CD8-positive, alpha-beta memory T cell (primary cell): Measurements from ENCODE around the gene PPP1R16B. TPM values are rescaled to one million over a fixed set of nuclear protein-coding genes. Genes with fewer than 3 reads are reported as not detected.

Experiments used
- CTCF ChIA-PET: fragments of 350-600 bp; sonication (Branson Sonifier 250); formaldehyde crosslinking; loops from one replicate; lab custom pipeline; 2021; ENCODE audit warnings: antibody characterized with exemption; lab: Charles Lee
- POLR2A ChIA-PET: fragments of 350-600 bp; sonication (Branson Sonifier 250); formaldehyde crosslinking; loops from one replicate; lab custom pipeline; 2021; ENCODE audit warnings: antibody characterized with exemption; lab: Charles Lee
- DNase-seq, 5 donors: peaks; one replicate each; pipeline versions ENCODE4 v3.0.0 to v3.0.0-alpha.2; 2020 to 2022; ENCODE audit warnings: mixed read lengths in 1 of 5
- H3K27ac ChIP-seq: one replicate; pipeline ENCODE4 v1.7.0; 2013; ENCODE audit warnings: low read depth, mild to moderate bottlenecking, low read length, moderate library complexity
- H3K27me3 ChIP-seq: 2 replicates; pipeline ENCODE4 v1.7.0; 2013; ENCODE audit warnings: low read length, mild to moderate bottlenecking; ENCODE audit not compliant: insufficient read depth, poor library complexity, severe bottlenecking
- H3K36me3 ChIP-seq: 2 replicates; pipeline ENCODE4 v1.7.0; 2013; ENCODE audit warnings: mild to moderate bottlenecking, low read length, moderate library complexity; ENCODE audit not compliant: insufficient read depth
- H3K4me1 ChIP-seq: 2 replicates; pipeline ENCODE4 v1.7.0; 2013; ENCODE audit warnings: mild to moderate bottlenecking, low read length, moderate library complexity; ENCODE audit not compliant: insufficient read depth
- H3K4me3 ChIP-seq: 2 replicates; pipeline ENCODE4 v1.7.0; 2013; ENCODE audit warnings: mild to moderate bottlenecking, low read length
- H3K9me3 ChIP-seq: 2 replicates; pipeline ENCODE4 v1.7.0; 2013; ENCODE audit warnings: mild to moderate bottlenecking, low read length
- H3K27ac Mint-ChIP-seq, 8 donors: one replicate each; pipeline ENCODE4 v1.8.0; 2020 to 2021; ENCODE audit warnings: mixed read lengths in 8 of 8, mild to moderate bottlenecking in 6 of 8, inconsistent platforms in 3 of 8, moderate library complexity in 3 of 8
- H3K27me3 Mint-ChIP-seq, 2 donors: one replicate each; pipeline ENCODE4 v1.8.0; 2020 to 2021; ENCODE audit warnings: mixed read lengths in 2 of 2, mild to moderate bottlenecking in 1 of 2, moderate library complexity in 1 of 2
- H3K36me3 Mint-ChIP-seq, 3 donors: one replicate each; pipeline ENCODE4 v1.8.0; 2020 to 2021; ENCODE audit warnings: mixed read lengths in 3 of 3, inconsistent platforms in 1 of 3, mild to moderate bottlenecking in 1 of 3
- H3K4me1 Mint-ChIP-seq, 3 donors: one replicate each; pipeline ENCODE4 v1.8.0; 2020 to 2021; ENCODE audit warnings: mixed read lengths in 3 of 3, inconsistent platforms in 1 of 3, mild to moderate bottlenecking in 1 of 3
- H3K4me3 Mint-ChIP-seq, 7 donors: one replicate each; pipeline ENCODE4 v1.8.0; 2020 to 2021; ENCODE audit warnings: mixed read lengths in 7 of 7, mild to moderate bottlenecking in 6 of 7, moderate library complexity in 4 of 7, inconsistent platforms in 2 of 7
- H3K9me3 Mint-ChIP-seq, 5 donors: one replicate each; pipeline ENCODE4 v1.8.0; 2020 to 2022; ENCODE audit warnings: mixed read lengths in 5 of 5, mild to moderate bottlenecking in 3 of 5, moderate library complexity in 2 of 5, inconsistent platforms in 1 of 5
- polyA plus RNA-seq: library from polyadenylated mRNA; unstranded; fragments of 300-500 nt; fragmentation: Illumina TruSeq; gene quantifications from one replicate; pipeline ENCODE4 v1.2.3, GENCODE V29; 2021
- total RNA-seq, 2 experiments: library from RNA; stranded (reverse); gene quantifications; one replicate each; pipeline ENCODE4 v1.2.3, GENCODE V29; 2021

Gene PPP1R16B
- total and polyA plus RNA-seq, 3 experiments from 2014 or later, result 40.2 to 171 (median 167) TPM

DNA sequence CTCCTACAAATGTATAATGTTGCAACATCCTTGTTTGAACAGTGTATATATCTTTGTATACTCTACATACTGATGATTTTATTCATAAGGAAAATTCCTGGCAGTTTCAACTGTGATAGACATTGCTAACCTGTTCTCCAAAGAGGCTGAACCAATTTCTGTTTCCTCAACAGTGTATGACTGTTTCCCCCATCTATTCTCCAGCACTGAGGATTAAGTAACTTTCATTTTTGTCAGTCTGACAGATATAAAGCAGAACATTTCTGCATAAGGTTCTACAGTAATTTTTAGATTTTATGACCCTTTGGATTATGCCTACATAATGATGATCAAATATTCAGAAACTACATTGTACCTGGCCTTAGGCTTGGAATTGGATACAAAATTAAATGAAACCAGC, 9.9 kb downstream of the PPP1R16B start:
- POLR2A ChIA-PET, result no interaction called here
- H3K4me3 ChIP-seq, result no peak overlapping the region
- Mint-ChIP-seq H3K9me3 (no peaks in the 10 kb centered on the region), H3K27ac (peak overlapping the region in 5 of 8 donors; percentile 19 to 85 (median 45)), H3K36me3 (peaks cover 14 to 82% (median 24%) of the 10 kb centered on the region in 3 donors), H3K4me1 (peaks cover 72 to 93% (median 89%) of the 10 kb centered on the region in 3 donors), H3K4me3 (no peak overlapping the region), H3K27me3 (no peaks in the 10 kb centered on the region)
- DNase-seq, result no peak
- H3K9me3 ChIP-seq, result no peaks in the 10 kb centered on the region
- H3K27me3 ChIP-seq, result no peaks in the 10 kb centered on the region
- H3K27ac ChIP-seq, result no peak overlapping the region
- CTCF ChIA-PET, result interaction anchor here (1.0 to 1.4 kb wide), 2 partner anchors 10 to 36 kb away, joined by 3 to 5 read pairs; partner anchors contain the start of gene PPP1R16B
- H3K4me1 ChIP-seq, result peaks cover 33% of the 10 kb centered on the region
- H3K36me3 ChIP-seq, result peaks cover 6% of the 10 kb centered on the region

GRCh38 chr20:38818113-38819065, 12.9 kb downstream of the PPP1R16B start:
- peaks cover 5% of the 10 kb centered on the region for H3K4me1 ChIP-seq
- no peak for DNase-seq
- Mint-ChIP-seq H3K4me1 (peaks cover 65 to 88% (median 83%) of the 10 kb centered on the region in 3 donors), H3K27me3 (no peaks in the 10 kb centered on the region), H3K36me3 (peaks cover 24 to 81% (median 32%) of the 10 kb centered on the region in 3 donors), H3K4me3 (peak overlapping the region in 1 of 7 donors; percentile 61), H3K27ac (peak overlapping the region; percentile 34 to 68 (median 56)), H3K9me3 (peaks cover 2 to 9% (median 8%) of the 10 kb centered on the region in 5 donors)
- no peaks in the 10 kb centered on the region for H3K27me3 ChIP-seq
- H3K36me3 ChIP-seq, result no peaks in the 10 kb centered on the region
- POLR2A ChIA-PET, result interaction anchor here (1.0 kb wide), 1 partner anchor 15 kb away, joined by 3 read pairs; no protein-coding TSS in a partner anchor
- H3K27ac ChIP-seq, result no peak overlapping the region
- CTCF ChIA-PET, result interaction anchor here (1.2 to 1.4 kb wide), 7 partner anchors 10 to 90 kb away, joined by 3 to 6 read pairs (median 4); partner anchors contain the start of gene PPP1R16B
- no peaks in the 10 kb centered on the region for H3K9me3 ChIP-seq
- H3K4me3 ChIP-seq, result no peak overlapping the region

- Mint-ChIP-seq H3K4me3 (no peak overlapping the region), H3K27ac (peak overlapping the region in 3 of 8 donors; percentile 63 to 67 (median 64)), H3K9me3 (peaks cover 2 to 9% (median 8%) of the 10 kb centered on the region in 5 donors), H3K4me1 (peaks cover 73 to 96% (median 87%) of the 10 kb centered on the region in 3 donors), H3K27me3 (no peaks in the 10 kb centered on the region), H3K36me3 (peaks cover 9 to 90% (median 33%) of the 10 kb centered on the region in 3 donors)
- H3K27me3 ChIP-seq, result no peaks in the 10 kb centered on the region
- ChIA-PET POLR2A (interaction anchor here (0.5 kb wide), 1 partner anchor 92 kb away, joined by 3 read pairs; no protein-coding TSS in a partner anchor), CTCF (interaction anchor here (1.0 kb wide), 1 partner anchor 35 kb away, joined by 3 read pairs; no protein-coding TSS in a partner anchor)
- H3K4me3 ChIP-seq, result no peak overlapping the region
- peaks cover 4% of the 10 kb centered on the region for H3K36me3 ChIP-seq
- peaks cover 35% of the 10 kb centered on the region for H3K4me1 ChIP-seq
- no peak overlapping the region for H3K27ac ChIP-seq
- H3K9me3 ChIP-seq, result no peaks in the 10 kb centered on the region
- DNase-seq, result no peak
These were observed 20.0 kb downstream of the PPP1R16B start for GRCh38 chr20:38825571-38825900.

DNA sequence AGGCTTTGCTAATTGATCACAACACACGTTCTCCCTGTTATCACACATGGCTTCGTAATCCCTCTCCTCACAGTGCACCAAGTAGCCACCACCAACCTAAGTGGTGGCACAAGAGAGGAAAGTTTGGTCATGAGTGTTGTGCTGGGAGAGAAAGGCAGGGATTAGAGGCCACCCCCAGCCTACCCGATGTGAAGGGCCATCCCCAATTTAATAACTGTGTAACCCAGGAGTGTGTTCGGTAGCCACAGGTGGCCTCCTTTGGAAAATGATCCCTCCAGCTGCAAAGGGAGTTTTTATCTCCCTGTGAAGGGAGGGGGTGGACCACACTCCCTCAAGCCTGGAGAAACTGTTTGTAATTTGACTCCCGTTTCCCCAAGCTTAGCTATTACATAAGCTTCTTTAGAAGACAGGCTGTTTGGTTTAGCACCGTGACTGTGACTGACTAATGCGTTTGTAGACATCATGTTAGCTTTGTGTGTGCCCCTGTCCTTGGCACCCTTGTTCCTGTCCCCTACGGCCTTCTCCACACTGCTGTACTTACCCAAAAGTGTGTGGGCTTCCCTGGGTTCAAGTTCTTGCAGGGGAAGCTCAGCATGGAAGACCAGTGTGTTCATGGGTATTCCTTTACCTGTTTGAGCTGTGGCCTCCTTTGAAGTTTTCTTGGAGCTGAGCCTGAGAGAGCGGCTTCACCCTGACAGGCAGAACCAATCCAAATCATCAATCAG, 20.6 kb downstream of the PPP1R16B start:
- DNase-seq, result no peak
- peaks cover 2 to 8% (median 7%) of the 10 kb centered on the region in 5 donors for H3K9me3 Mint-ChIP-seq
- no peak overlapping the region for H3K27ac ChIP-seq
- POLR2A ChIA-PET, result interaction anchor here (0.5 kb wide), 1 partner anchor 91 kb away, joined by 3 read pairs; no protein-coding TSS in a partner anchor
- H3K4me3 Mint-ChIP-seq, result peak overlapping the region in 1 of 7 donors; percentile 57
- H3K27me3 Mint-ChIP-seq, result no peaks in the 10 kb centered on the region
- H3K27me3 ChIP-seq, result no peaks in the 10 kb centered on the region
- CTCF ChIA-PET, result interaction anchor here (0.9 to 1.0 kb wide), 2 partner anchors 20 to 36 kb away, joined by 3 read pairs; partner anchors contain the start of gene PPP1R16B
- peak overlapping the region; percentile 23 to 75 (median 65) for H3K27ac Mint-ChIP-seq
- H3K36me3 ChIP-seq, result peaks cover 4% of the 10 kb centered on the region
- H3K36me3 Mint-ChIP-seq, result peaks cover 7 to 92% (median 31%) of the 10 kb centered on the region in 3 donors
- H3K4me1 ChIP-seq, result peaks cover 35% of the 10 kb centered on the region
- H3K4me3 ChIP-seq, result no peak overlapping the region
- no peaks in the 10 kb centered on the region for H3K9me3 ChIP-seq
- H3K4me1 Mint-ChIP-seq, result peaks cover 75 to 99% (median 90%) of the 10 kb centered on the region in 3 donors

- ChIA-PET POLR2A (interaction anchor here (1.2 kb wide), 1 partner anchor 45 kb away, joined by 3 read pairs; no protein-coding TSS in a partner anchor), CTCF (interaction anchor here (1.2 kb wide), 1 partner anchor 13 kb away, joined by 3 read pairs; no protein-coding TSS in a partner anchor)
- Mint-ChIP-seq H3K36me3 (peaks cover 0 to 92% (median 19%) of the 10 kb centered on the region in 3 donors), H3K27me3 (no peaks in the 10 kb centered on the region), H3K4me1 (peaks cover 73 to 99% (median 88%) of the 10 kb centered on the region in 3 donors), H3K27ac (peak overlapping the region; percentile 62 to 95 (median 86)), H3K9me3 (no peaks in the 10 kb centered on the region), H3K4me3 (peak overlapping the region in 6 of 7 donors; percentile 3 to 68 (median 39))
- no peak overlapping the region for H3K4me3 ChIP-seq
- peaks cover 49% of the 10 kb centered on the region for H3K4me1 ChIP-seq
- DNase-seq, result no peak
- no peaks in the 10 kb centered on the region for H3K9me3 ChIP-seq
- peaks cover 4% of the 10 kb centered on the region for H3K36me3 ChIP-seq
- H3K27me3 ChIP-seq, result no peaks in the 10 kb centered on the region
- no peak overlapping the region for H3K27ac ChIP-seq
These were observed 22.3 kb downstream of the PPP1R16B start for GRCh38 chr20:38827770-38828281.

DNA sequence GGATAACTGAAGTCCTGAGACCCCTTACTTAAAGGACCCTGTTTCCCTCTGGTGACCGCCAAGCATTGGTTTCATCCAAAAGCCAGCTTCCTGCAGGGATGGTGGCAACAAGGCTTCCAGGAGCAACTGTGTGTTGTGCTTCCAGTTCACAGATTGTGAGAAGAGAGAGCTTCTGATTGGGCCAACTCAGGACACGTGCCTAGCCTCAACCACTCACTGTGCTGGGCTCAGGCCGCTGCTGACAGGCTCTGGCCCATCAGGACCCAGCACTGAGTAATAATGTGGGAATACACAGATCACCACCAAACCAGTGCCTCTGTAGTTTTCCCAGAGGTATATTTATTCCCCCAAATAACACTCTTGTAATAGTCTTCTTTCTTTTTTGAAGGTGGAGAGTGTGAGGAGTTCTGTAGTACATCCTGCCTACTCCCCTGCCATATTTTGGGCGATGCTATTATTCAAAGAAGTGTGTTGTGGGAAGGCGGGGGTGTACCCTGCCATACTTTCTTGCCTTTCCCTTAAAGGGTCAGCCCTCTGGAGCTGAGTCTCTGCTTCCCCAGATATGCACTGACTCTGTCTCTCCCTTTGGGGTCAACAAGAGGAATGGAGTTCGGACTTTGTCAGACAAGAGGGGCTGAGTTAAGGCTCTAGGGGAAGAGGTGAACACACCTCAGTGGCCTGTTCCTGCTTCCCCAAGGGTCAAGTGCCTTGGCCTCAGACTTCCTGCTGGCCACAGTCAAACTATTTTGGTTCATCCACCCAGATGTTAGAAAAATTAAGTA, 23.2 kb downstream of the PPP1R16B start:
- no peak overlapping the region for H3K4me3 ChIP-seq
- Mint-ChIP-seq H3K9me3 (no peaks in the 10 kb centered on the region), H3K4me3 (peak overlapping the region in 2 of 7 donors; percentile 36 to 40), H3K27me3 (no peaks in the 10 kb centered on the region), H3K36me3 (peaks cover 0 to 90% (median 19%) of the 10 kb centered on the region in 3 donors), H3K4me1 (peaks cover 78 to 100% (median 94%) of the 10 kb centered on the region in 3 donors), H3K27ac (peak overlapping the region; percentile 48 to 90 (median 76))
- H3K4me1 ChIP-seq, result peaks cover 58% of the 10 kb centered on the region
- no peak overlapping the region for H3K27ac ChIP-seq
- CTCF ChIA-PET, result interaction anchor here (1.6 kb wide), 1 partner anchor 12 kb away, joined by 3 read pairs; no protein-coding TSS in a partner anchor
- no peaks in the 10 kb centered on the region for H3K27me3 ChIP-seq
- H3K36me3 ChIP-seq, result peaks cover 4% of the 10 kb centered on the region
- no peaks in the 10 kb centered on the region for H3K9me3 ChIP-seq
- no peak for DNase-seq
- POLR2A ChIA-PET, result interaction anchor here (1.2 kb wide), 1 partner anchor 44 kb away, joined by 3 read pairs; no protein-coding TSS in a partner anchor
